PC-3 (cell line): ENCODE data around the gene CTNND2. TPM values are rescaled to one million over a fixed set of nuclear protein-coding genes. Genes with fewer than 3 reads are reported as not detected.

Source experiments
- ATAC-seq: fragments of 200-7000 bp; cut with Tn5 transposase; 2 replicates; pipeline ENCODE4 v1.9.1; 2020; ENCODE audit warnings: mild to moderate bottlenecking, moderate library complexity
- BruUV-seq: library from RNA; stranded (reverse); fragments of 400-500 nt; replicated peaks from 2 replicates; lab custom pipeline; 2021; lab: Mats Ljungman, UMichigan
- CTCF ChIA-PET: fragments of 300-600 bp; sonication (Branson Sonifier 250); formaldehyde crosslinking; loops from one replicate; lab custom pipeline; 2022; ENCODE audit warnings: antibody characterized with exemption; lab: Charles Lee
- POLR2A ChIA-PET: fragments of 300-600 bp; sonication (Branson Sonifier 250); formaldehyde crosslinking; loops from one replicate; lab custom pipeline; 2022; ENCODE audit warnings: antibody characterized with exemption; ENCODE audit not compliant: unreplicated experiment; lab: Charles Lee
- DNase-seq: peaks from one replicate; pipeline ENCODE4 v3.0.0-alpha.2; 2015
- H2AFZ ChIP-seq: fragments of 300-600 bp; sonication (generic); 2 replicates; pipeline ENCODE4 v1.6.0; 2016; ENCODE audit warnings: antibody characterized with exemption, low read length
- H3F3A ChIP-seq: fragments of 300-600 bp; sonication (generic); one replicate; pipeline ENCODE4 v1.6.0; 2017; ENCODE audit warnings: antibody characterized with exemption, low read length, control low read depth, mild to moderate bottlenecking; ENCODE audit not compliant: unreplicated experiment
- H3K27ac ChIP-seq: fragments of 300-600 bp; sonication (generic); 2 replicates; pipeline ENCODE4 v1.5.1; 2016; ENCODE audit warnings: mild to moderate bottlenecking, low read length
- H3K27me3 ChIP-seq: fragments of 300-600 bp; sonication (generic); 2 replicates; pipeline ENCODE4 v1.6.1; 2016; ENCODE audit warnings: low read length, mixed read lengths
- H3K36me3 ChIP-seq: fragments of 300-600 bp; sonication (generic); 2 replicates; pipeline ENCODE4 v1.6.1; 2016; ENCODE audit warnings: low read depth, mixed run types, low read length, mixed read lengths
- H3K4me1 ChIP-seq: fragments of 300-600 bp; sonication (generic); 2 replicates; pipeline ENCODE4 v1.5.1; 2016; ENCODE audit warnings: low read length; ENCODE audit not compliant: insufficient read depth
- H3K4me2 ChIP-seq: fragments of 300-600 bp; sonication (generic); 2 replicates; pipeline ENCODE4 v1.6.0; 2016; ENCODE audit warnings: low read length
- H3K4me3 ChIP-seq: fragments of 300-600 bp; sonication (generic); 2 replicates; pipeline ENCODE4 v1.5.1; 2016; ENCODE audit warnings: mild to moderate bottlenecking, low read length, mixed read lengths
- H3K79me2 ChIP-seq: fragments of 300-600 bp; sonication (generic); 2 replicates; pipeline ENCODE4 v1.6.1; 2017; ENCODE audit warnings: low read length, mixed read lengths
- H3K9ac ChIP-seq: fragments of 300-600 bp; sonication (generic); 2 replicates; pipeline ENCODE4 v1.6.0; 2016; ENCODE audit warnings: mild to moderate bottlenecking, low read length
- H3K9me2 ChIP-seq: fragments of 300-600 bp; sonication (generic); replicated peaks from 2 replicates; pipeline ENCODE4 v1.6.1; 2016; ENCODE audit warnings: mixed run types, low read length, mixed read lengths
- H3K9me3 ChIP-seq: fragments of 300-600 bp; sonication (generic); 2 replicates; pipeline ENCODE4 v1.6.1; 2016; ENCODE audit warnings: low read length, mixed read lengths
- H4K20me1 ChIP-seq: fragments of 300-600 bp; sonication (generic); 2 replicates; pipeline ENCODE4 v1.6.1; 2016; ENCODE audit warnings: low read length, mixed read lengths
- EZH2 ChIP-seq: fragments of 300-600 bp; sonication (generic); IDR thresholded peaks from one replicate; pipeline ENCODE4 v1.6.1; 2017; ENCODE audit warnings: antibody characterized with exemption, mild to moderate bottlenecking, low read length; ENCODE audit not compliant: unreplicated experiment
- EZH2phosphoT487 ChIP-seq: fragments of 300-600 bp; sonication (generic); IDR thresholded peaks from 2 replicates; pipeline ENCODE4 v1.6.1; 2018; ENCODE audit warnings: mild to moderate bottlenecking, antibody characterized with exemption, low read length, borderline replicate concordance
- intact Hi-C: fragments of 100-400 bp; cut with micrococcal nuclease; formaldehyde crosslinking; loops from 2 replicates; pipeline ENCODE4 v1.9.0; 2023
- total RNA-seq: library from RNA; depleted of rRNA; stranded (reverse); fragments of >200 nt; gene quantifications from 2 replicates; pipeline ENCODE4 v1.2.3, GENCODE V29; 2014
- TF ChIP-seq, protein P1 (sequence below): fragments of 300-600 bp; sonication (generic); conservative IDR thresholded peaks from 2 replicates; pipeline ENCODE4 v1.5.1; 2017; ENCODE audit warnings: antibody characterized with exemption, low read depth, mild to moderate bottlenecking, low read length

The CTNND2 gene
- total RNA-seq, 1 experiment from 2014 or later, result 1.8 TPM

DNA sequence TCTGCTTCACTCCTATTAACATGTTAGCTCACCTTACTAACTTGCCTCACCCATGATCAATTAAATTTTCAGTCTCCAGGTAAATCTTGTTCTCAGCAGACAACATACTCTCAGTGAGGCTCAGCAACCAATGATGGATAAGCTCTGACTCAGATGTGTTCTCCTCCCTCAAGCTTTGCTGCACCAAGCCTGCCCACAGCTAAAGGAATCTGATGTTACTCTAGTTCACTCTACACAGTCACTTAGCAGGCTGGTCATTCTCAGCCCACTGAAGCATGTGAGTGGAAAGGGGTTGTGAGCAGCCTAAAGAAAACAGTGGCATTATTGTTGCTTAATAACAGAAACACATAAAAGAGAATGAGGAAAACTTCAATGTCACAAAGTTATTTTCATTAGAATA is 37.3 kb upstream of the CTNND2 start:
- Histone ChIP-seq H3K36me3 (no peaks in the 10 kb centered on the region), H3K9me3 (no peaks in the 10 kb centered on the region), H2AFZ (no peak overlapping the region), H3K4me1 (no peaks in the 10 kb centered on the region), H3K27me3 (no peaks in the 10 kb centered on the region), H3K79me2 (no peaks in the 10 kb centered on the region), H3K4me3 (no peak overlapping the region), H3K4me2 (no peak overlapping the region), H3K9me2 (no peaks in the 10 kb centered on the region), H4K20me1 (no peaks in the 10 kb centered on the region), H3K9ac (no peak overlapping the region), H3F3A (no peaks in the 10 kb centered on the region), H3K27ac (no peak overlapping the region)
- DNase-seq (no peak), ATAC-seq (no peak)
- CTCF ChIA-PET, result no interaction called here
- POLR2A ChIA-PET, result no interaction called here
- BruUV-seq, result no TSS peak
- intact Hi-C loops, result no loop called here
- TF ChIP-seq, protein P1, sequence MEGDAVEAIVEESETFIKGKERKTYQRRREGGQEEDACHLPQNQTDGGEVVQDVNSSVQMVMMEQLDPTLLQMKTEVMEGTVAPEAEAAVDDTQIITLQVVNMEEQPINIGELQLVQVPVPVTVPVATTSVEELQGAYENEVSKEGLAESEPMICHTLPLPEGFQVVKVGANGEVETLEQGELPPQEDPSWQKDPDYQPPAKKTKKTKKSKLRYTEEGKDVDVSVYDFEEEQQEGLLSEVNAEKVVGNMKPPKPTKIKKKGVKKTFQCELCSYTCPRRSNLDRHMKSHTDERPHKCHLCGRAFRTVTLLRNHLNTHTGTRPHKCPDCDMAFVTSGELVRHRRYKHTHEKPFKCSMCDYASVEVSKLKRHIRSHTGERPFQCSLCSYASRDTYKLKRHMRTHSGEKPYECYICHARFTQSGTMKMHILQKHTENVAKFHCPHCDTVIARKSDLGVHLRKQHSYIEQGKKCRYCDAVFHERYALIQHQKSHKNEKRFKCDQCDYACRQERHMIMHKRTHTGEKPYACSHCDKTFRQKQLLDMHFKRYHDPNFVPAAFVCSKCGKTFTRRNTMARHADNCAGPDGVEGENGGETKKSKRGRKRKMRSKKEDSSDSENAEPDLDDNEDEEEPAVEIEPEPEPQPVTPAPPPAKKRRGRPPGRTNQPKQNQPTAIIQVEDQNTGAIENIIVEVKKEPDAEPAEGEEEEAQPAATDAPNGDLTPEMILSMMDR, result no peak
- TF ChIP-seq EZH2 (no peak), EZH2phosphoT487 (no peak)

DNA sequence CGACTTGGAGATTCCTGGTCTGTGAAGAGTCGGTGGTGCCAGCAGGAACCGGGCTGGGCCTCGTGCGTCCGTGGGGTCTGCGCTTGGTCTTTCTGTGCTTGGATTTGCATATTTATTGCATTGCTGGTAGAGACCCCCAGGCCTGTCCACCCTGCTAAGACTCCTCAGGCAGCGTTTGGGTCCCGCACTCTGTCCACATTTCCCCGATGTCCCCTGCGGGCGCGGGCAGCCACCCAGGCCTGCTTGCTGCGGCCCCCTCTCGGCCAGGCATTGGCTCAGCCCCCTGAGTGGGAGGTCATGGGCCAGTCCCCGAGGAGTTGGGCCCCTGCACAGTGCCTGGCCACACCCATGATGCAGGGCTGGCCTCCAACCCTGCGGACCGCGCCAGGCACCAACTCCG is 27.4 kb upstream of the CTNND2 start:
- ATAC-seq (no peak), DNase-seq (no peak)
- H3K4me2 ChIP-seq, result no peak overlapping the region
- no peaks in the 10 kb centered on the region for H3K36me3 ChIP-seq
- TF ChIP-seq EZH2 (no peak), EZH2phosphoT487 (no peak)
- TF ChIP-seq, protein P1, result no peak
- no peaks in the 10 kb centered on the region for H3K9me3 ChIP-seq
- no peak overlapping the region for H3K4me3 ChIP-seq
- no peaks in the 10 kb centered on the region for H3K9me2 ChIP-seq
- no peak overlapping the region for H3K9ac ChIP-seq
- no peaks in the 10 kb centered on the region for H3K79me2 ChIP-seq
- ChIA-PET POLR2A (no interaction called here), CTCF (no interaction called here)
- no peaks in the 10 kb centered on the region for H3K4me1 ChIP-seq
- no peaks in the 10 kb centered on the region for H4K20me1 ChIP-seq
- no peak overlapping the region for H2AFZ ChIP-seq
- H3F3A ChIP-seq, result no peaks in the 10 kb centered on the region
- no peak overlapping the region for H3K27ac ChIP-seq
- intact Hi-C loops, result no loop called here
- no TSS peak for BruUV-seq
- peaks cover 7% of the 10 kb centered on the region; the same call in 1 of the 2 replicates for H3K27me3 ChIP-seq

DNA sequence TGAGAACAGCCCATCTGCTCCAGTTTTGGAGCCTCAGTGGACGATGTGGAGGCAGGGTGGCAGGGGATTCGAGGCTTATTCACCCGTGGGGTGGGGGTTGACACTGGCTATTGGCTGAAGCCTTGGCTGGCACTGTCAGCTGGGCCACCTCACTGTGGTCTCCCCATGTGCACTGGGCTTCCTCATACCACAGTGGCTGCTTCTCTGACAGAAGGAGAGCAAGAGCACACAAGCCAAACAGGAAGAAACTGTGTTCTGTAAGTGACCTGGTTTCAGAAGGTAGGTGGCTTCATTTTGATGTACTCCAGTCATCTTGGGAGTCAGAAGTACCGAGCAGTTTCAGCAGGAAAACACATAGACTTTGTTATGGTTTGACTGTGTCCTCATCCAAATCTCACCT is 24.7 kb upstream of the CTNND2 start:
- H3F3A ChIP-seq, result no peaks in the 10 kb centered on the region
- H3K27ac ChIP-seq, result no peak overlapping the region
- H3K4me1 ChIP-seq, result no peaks in the 10 kb centered on the region
- H2AFZ ChIP-seq, result no peak overlapping the region
- no peaks in the 10 kb centered on the region for H3K36me3 ChIP-seq
- BruUV-seq, result no TSS peak
- ChIA-PET CTCF (no interaction called here), POLR2A (no interaction called here)
- H3K79me2 ChIP-seq, result no peaks in the 10 kb centered on the region
- H3K4me2 ChIP-seq, result no peak overlapping the region
- no peaks in the 10 kb centered on the region for H3K9me2 ChIP-seq
- H4K20me1 ChIP-seq, result no peaks in the 10 kb centered on the region
- DNase-seq (no peak), ATAC-seq (no peak)
- H3K27me3 ChIP-seq, result peaks cover 4% of the 10 kb centered on the region; the same call in 1 of the 2 replicates
- H3K4me3 ChIP-seq, result no peak overlapping the region
- H3K9ac ChIP-seq, result no peak overlapping the region
- no peaks in the 10 kb centered on the region for H3K9me3 ChIP-seq
- intact Hi-C loops, result no loop called here
- TF ChIP-seq EZH2 (no peak), EZH2phosphoT487 (no peak)
- TF ChIP-seq, protein P1, result no peak
